Measurements from ENCODE around the gene PRPF19. TPM values are rescaled to one million over a fixed set of nuclear protein-coding genes. Genes with fewer than 3 reads are reported as not detected.

The PRPF19 gene
- total RNA-seq, 1 experiment from 2014 or later: 160 TPM

DNA sequence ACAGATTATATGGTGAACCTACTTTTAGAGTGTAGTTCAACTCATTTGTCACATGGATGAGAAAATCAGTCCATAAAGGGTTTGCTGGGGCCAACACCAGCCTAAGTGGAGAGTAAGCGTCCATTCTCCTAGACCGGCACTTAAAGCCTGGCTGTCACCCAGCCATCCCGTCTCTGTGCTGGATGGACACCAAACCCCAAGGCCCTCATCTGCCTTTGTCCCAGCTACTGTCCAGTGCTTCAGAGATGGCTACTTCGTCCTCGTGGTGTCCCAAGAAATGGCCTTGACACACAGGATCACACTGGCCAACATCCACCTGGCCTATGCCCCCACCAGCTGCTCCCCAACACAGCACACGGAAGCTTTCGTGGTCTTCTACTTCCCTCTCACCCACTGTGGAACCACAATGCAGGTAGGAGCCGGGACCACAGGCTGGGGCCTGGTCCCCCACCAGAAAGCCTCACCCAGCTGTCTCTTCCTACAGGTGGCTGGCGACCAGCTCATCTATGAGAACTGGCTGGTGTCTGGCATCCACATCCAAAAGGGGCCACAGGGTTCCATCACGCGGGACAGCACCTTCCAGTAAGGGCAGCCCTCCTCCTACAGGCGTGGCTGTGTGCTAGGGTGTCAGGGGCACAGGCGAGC, 35.5 kb downstream of the PRPF19 start:
- H3K36me3 ChIP-seq (ENCODE audit: low read depth): no peaks in the 10 kb centered on the region
- H3K9me2 ChIP-seq (ENCODE audit: insufficient read depth): no peaks in the 10 kb centered on the region
- no peak for TF ChIP-seq CTCF (conservative IDR thresholded peaks at IDR 0.05)
- no peak for TF ChIP-seq EZH2 (IDR thresholded peaks at IDR 0.05; ENCODE audit: low read depth)
- H3K4me2 ChIP-seq: no peak overlapping the region
- ChIA-PET POLR2A (ENCODE audit: unreplicated experiment) (interaction anchor here (0.6 kb wide), 1 partner anchor 38 kb away, joined by 6 read pairs; no protein-coding TSS in a partner anchor), CTCF (interaction anchor here (0.6 kb wide), 1 partner anchor 766 kb away, joined by 15 read pairs; no protein-coding TSS in a partner anchor)
- H4K20me1 ChIP-seq (ENCODE audit: insufficient read depth): no peaks in the 10 kb centered on the region
- no peak overlapping the region for H3K27ac ChIP-seq
- intact Hi-C loops (cut with micrococcal nuclease; ENCODE audit: unreplicated experiment): no loop called here
- H3F3A ChIP-seq (ENCODE audit: insufficient read depth, low read depth): no peaks in the 10 kb centered on the region
- H3K79me2 ChIP-seq (ENCODE audit: low read depth): no peaks in the 10 kb centered on the region
- no TSS peak for BruUV-seq (replicated peaks)
- no peaks in the 10 kb centered on the region for H3K9me3 ChIP-seq (ENCODE audit: insufficient read depth, low read depth)
- DNase-seq: no peak
- no peak overlapping the region for H3K4me3 ChIP-seq
- no peaks in the 10 kb centered on the region for H3K27me3 ChIP-seq (ENCODE audit: insufficient read depth, low read depth)
- 0 out of 2 replicates have a peak, but pooled peaks cover 12% of the 10 kb centered on the region for H3K4me1 ChIP-seq (replicated peaks; ENCODE audit: insufficient read depth)
- no peak overlapping the region for H2AFZ ChIP-seq

- ChIA-PET POLR2A (ENCODE audit: unreplicated experiment) (no interaction called here), CTCF (no interaction called here)
- Histone ChIP-seq H3K36me3 (ENCODE audit: low read depth) (no peaks in the 10 kb centered on the region), H3K9me2 (ENCODE audit: insufficient read depth) (no peaks in the 10 kb centered on the region), H4K20me1 (ENCODE audit: insufficient read depth) (no peaks in the 10 kb centered on the region), H3K79me2 (ENCODE audit: low read depth) (no peaks in the 10 kb centered on the region), H2AFZ (no peak overlapping the region), H3K27me3 (ENCODE audit: insufficient read depth, low read depth) (no peaks in the 10 kb centered on the region), H3K9me3 (ENCODE audit: insufficient read depth, low read depth) (no peaks in the 10 kb centered on the region), H3F3A (ENCODE audit: insufficient read depth, low read depth) (no peaks in the 10 kb centered on the region), H3K4me3 (no peak overlapping the region), H3K4me2 (no peak overlapping the region), H3K4me1 (replicated peaks; ENCODE audit: insufficient read depth) (0 out of 2 replicates have a peak, but pooled peaks cover 12% of the 10 kb centered on the region), H3K27ac (no peak overlapping the region)
- intact Hi-C loops (cut with micrococcal nuclease; ENCODE audit: unreplicated experiment): no loop called here
- no peak for TF ChIP-seq CTCF (conservative IDR thresholded peaks at IDR 0.05)
- TF ChIP-seq EZH2 (IDR thresholded peaks at IDR 0.05; ENCODE audit: low read depth): no peak
- BruUV-seq (replicated peaks): no TSS peak
- no peak for DNase-seq
These were observed 36.1 kb downstream of the PRPF19 start for GRCh38 chr11:60870276-60870675.

DNA sequence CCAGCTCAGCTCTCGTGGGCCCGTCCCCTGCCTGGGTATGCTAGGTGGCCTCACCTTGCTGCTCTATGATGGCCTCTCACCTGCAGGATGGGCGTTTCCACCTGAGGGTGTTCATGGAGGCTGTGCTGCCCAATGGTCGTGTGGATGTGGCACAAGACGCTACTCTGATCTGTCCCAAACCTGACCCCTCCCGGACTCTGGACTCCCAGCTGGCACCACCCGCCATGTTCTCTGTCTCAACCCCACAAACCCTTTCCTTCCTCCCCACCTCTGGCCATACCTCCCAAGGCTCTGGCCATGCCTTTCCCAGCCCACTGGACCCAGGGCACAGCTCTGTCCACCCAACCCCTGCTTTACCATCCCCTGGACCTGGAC, 36.9 kb downstream of the PRPF19 start:
- Histone ChIP-seq H3K4me2 (no peak overlapping the region), H3K4me3 (no peak overlapping the region), H3K9me3 (ENCODE audit: insufficient read depth, low read depth) (no peaks in the 10 kb centered on the region), H3K79me2 (ENCODE audit: low read depth) (no peaks in the 10 kb centered on the region), H4K20me1 (ENCODE audit: insufficient read depth) (no peaks in the 10 kb centered on the region), H3K27me3 (ENCODE audit: insufficient read depth, low read depth) (no peaks in the 10 kb centered on the region), H3K4me1 (replicated peaks; ENCODE audit: insufficient read depth) (0 out of 2 replicates have a peak, but pooled peaks cover 12% of the 10 kb centered on the region), H3K9me2 (ENCODE audit: insufficient read depth) (no peaks in the 10 kb centered on the region), H2AFZ (no peak overlapping the region), H3K27ac (no peak overlapping the region), H3F3A (ENCODE audit: insufficient read depth, low read depth) (no peaks in the 10 kb centered on the region), H3K36me3 (ENCODE audit: low read depth) (no peaks in the 10 kb centered on the region)
- ChIA-PET CTCF (no interaction called here), POLR2A (ENCODE audit: unreplicated experiment) (interaction anchor here (0.6 kb wide), 2 partner anchors 52 to 393 kb away, joined by 5 read pairs; no protein-coding TSS in a partner anchor)
- intact Hi-C loops (cut with micrococcal nuclease; ENCODE audit: unreplicated experiment): no loop called here
- DNase-seq: no peak
- TF ChIP-seq CTCF (conservative IDR thresholded peaks at IDR 0.05): no peak
- no peak for TF ChIP-seq EZH2 (IDR thresholded peaks at IDR 0.05; ENCODE audit: low read depth)
- no TSS peak for BruUV-seq (replicated peaks)

Data from PC-9 (cell line).